ENCODE measurements around the gene HYLS1. TPM values are rescaled to one million over a fixed set of nuclear protein-coding genes. Genes with fewer than 3 reads are reported as not detected.

Gene HYLS1
- total and polyA plus RNA-seq, 10 donors = 3.0 to 7.7 (median 4.3) TPM

DNA sequence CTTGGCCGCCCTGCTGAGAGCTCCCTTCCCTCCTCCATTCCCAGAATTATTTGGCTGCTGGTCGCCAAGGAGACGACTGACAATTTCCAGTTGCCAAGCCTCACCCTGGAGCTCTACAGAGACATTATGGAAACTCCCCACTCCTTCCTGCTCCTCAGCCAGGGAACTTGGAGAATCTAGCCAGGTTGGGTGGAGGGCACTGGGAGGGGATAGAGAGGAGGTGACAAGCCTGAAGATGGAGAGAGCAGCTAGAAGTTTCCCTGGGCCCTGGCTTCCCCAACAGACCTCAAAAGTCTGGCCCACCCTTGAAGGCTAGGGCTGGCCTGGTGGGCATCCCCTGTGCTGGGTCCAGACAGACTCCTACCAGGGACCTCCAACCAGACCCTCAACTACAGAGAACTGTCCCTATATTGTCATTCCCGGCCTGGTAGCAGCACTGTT lies 51.6 kb downstream of the HYLS1 start:
- Histone ChIP-seq H3K4me1 (peaks cover 0 to 7% (median 0%) of the 10 kb centered on the region in 6 donors), H3K27ac (no peak overlapping the region), H3K4me3 (no peak overlapping the region), H3K9me3 (no peaks in the 10 kb centered on the region), H3K27me3 (replicated peaks in 1 of 7) (peaks cover 0 to 9% (median 0%) of the 10 kb centered on the region in 7 donors), H3K36me3 (no peaks in the 10 kb centered on the region)
- intact Hi-C loops (cut with DNase I; ENCODE audit: low total_unique reads) = no loop called here
- TF ChIP-seq POLR2AphosphoS5 (IDR thresholded peaks at IDR 0.05) (no peak), POLR2A (IDR thresholded peaks at IDR 0.05) (no peak)
- TF ChIP-seq, protein P1, sequence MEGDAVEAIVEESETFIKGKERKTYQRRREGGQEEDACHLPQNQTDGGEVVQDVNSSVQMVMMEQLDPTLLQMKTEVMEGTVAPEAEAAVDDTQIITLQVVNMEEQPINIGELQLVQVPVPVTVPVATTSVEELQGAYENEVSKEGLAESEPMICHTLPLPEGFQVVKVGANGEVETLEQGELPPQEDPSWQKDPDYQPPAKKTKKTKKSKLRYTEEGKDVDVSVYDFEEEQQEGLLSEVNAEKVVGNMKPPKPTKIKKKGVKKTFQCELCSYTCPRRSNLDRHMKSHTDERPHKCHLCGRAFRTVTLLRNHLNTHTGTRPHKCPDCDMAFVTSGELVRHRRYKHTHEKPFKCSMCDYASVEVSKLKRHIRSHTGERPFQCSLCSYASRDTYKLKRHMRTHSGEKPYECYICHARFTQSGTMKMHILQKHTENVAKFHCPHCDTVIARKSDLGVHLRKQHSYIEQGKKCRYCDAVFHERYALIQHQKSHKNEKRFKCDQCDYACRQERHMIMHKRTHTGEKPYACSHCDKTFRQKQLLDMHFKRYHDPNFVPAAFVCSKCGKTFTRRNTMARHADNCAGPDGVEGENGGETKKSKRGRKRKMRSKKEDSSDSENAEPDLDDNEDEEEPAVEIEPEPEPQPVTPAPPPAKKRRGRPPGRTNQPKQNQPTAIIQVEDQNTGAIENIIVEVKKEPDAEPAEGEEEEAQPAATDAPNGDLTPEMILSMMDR (IDR thresholded peaks at IDR 0.05 in 8 of 11, conservative IDR thresholded peaks at IDR 0.05 in 3 of 11) = no peak
- 54 to 85% (median 80%) methylated on average over 4 of the region's 4 CpGs for WGBS, 5 donors
- DNase-seq = peak; percentile 32

DNA sequence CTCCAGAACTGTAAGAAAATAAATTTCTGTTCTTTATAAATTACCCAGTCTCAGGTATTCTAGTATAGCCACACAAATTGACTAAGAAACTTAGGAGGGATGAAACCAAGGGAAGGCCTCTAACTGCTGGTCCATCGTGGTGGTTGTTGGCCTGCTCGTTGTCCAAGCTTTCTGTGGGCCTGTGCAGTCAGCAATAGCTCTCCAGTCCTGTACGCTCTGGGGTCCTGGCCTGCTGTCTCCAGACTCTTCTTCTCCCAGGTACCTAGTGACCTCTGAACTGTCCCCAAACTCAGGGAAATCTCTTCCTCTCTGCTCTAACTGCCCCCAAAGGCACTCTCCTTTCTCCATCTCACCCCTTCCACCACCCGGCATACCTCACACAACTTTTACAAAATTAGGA lies 52.7 kb downstream of the HYLS1 start:
- 95 to 99% (median 96%) methylated on average over 4 of the region's 4 CpGs for WGBS, 5 donors

DNA sequence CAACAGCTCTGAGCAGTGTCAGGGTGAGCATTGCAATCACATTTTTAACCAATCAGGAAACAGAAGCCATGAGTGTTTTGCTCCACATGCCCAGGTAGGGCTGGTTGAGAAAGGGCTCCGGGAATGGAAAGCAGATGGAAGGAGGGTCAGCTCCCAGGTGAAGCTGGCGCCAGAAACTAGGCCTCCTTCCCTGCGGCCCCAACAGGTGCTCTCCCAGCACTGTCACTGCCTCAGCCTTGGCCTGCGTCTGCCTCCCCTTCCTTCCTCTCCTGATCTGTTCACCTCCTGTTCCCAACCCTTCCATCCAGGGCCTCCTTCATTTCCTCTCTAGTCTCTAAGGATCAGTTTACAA lies 53.8 kb downstream of the HYLS1 start:
- peaks cover 0 to 14% (median 0%) of the 10 kb centered on the region in 7 donors for H3K27me3 ChIP-seq (replicated peaks in 1 of 7)
- H3K27ac ChIP-seq = no peak overlapping the region
- no peak for TF ChIP-seq POLR2AphosphoS5 (IDR thresholded peaks at IDR 0.05)
- TF ChIP-seq, protein P1 (IDR thresholded peaks at IDR 0.05 in 8 of 11, conservative IDR thresholded peaks at IDR 0.05 in 3 of 11) = no peak
- TF ChIP-seq POLR2A (IDR thresholded peaks at IDR 0.05) = no peak
- H3K36me3 ChIP-seq = no peaks in the 10 kb centered on the region
- intact Hi-C loops (cut with DNase I; ENCODE audit: low total_unique reads) = no loop called here
- WGBS, 5 donors = 72 to 87% (median 82%) methylated on average over 4 of the region's 4 CpGs
- DNase-seq = no peak
- H3K4me3 ChIP-seq = no peak overlapping the region
- no peaks in the 10 kb centered on the region for H3K9me3 ChIP-seq
- peaks cover 0 to 7% (median 0%) of the 10 kb centered on the region in 6 donors for H3K4me1 ChIP-seq

More for the DNA sequence above, 52.7 kb downstream of the HYLS1 start:
- Histone ChIP-seq H3K9me3 (no peaks in the 10 kb centered on the region), H3K36me3 (no peaks in the 10 kb centered on the region), H3K4me1 (peaks cover 0 to 7% (median 0%) of the 10 kb centered on the region in 6 donors), H3K27me3 (replicated peaks in 1 of 7) (peaks cover 0 to 9% (median 0%) of the 10 kb centered on the region in 7 donors), H3K4me3 (no peak overlapping the region), H3K27ac (no peak overlapping the region)
- DNase-seq = peak; percentile 22
- intact Hi-C loops (cut with DNase I; ENCODE audit: low total_unique reads) = no loop called here
- no peak for TF ChIP-seq POLR2AphosphoS5 (IDR thresholded peaks at IDR 0.05)
- TF ChIP-seq POLR2A (IDR thresholded peaks at IDR 0.05) = no peak
- TF ChIP-seq, protein P1 (IDR thresholded peaks at IDR 0.05 in 8 of 11, conservative IDR thresholded peaks at IDR 0.05 in 3 of 11) = no peak

DNA sequence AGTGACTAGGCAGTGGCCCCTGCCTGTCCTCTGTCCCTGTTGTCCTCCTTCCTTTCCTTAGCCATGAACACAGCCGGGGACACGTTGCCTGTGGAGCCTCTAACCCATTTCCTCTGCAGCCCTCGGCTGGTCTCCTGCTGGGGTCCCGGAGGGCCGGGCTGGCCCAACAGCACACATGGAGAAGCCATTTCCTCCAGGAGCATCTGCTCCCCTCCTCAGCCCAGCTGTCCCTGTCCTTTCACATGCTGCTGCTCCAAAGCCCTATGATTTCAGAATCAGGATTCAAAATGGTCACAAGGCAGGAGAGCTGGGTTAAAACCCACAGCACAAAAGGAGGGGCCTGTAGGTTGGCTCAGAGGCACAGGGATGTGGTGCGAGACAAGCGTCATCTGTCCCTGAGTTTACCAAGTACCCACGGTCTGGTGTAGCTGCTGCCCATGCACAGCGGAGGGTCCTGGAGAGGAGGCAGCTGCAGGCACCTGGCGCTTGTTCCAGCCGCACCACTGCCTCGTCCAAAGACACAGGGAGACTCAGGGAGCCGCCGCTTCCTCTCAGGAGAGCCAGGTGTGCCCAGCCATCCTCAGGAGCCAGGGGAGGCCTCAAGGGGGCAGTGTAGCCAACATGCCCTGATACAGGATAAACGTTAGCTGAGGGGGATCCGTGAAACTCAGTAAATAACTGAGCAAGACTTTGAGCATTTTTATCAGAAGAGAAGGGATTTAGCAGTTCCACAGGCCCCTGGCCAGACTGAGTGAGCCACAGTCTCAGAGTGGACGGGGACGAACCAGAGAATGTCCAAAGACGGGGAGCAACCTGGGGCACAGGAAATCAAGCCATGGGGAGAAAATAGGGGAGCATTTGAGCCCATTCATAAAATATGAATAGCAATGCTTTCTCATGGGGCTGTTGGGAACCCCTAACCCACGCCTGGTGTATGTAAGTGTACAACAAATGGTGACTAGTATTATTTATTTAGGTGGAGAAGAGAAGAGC lies 54.4 kb downstream of the HYLS1 start:
- no peaks in the 10 kb centered on the region for H3K9me3 ChIP-seq
- TF ChIP-seq, protein P1 (IDR thresholded peaks at IDR 0.05 in 8 of 11, conservative IDR thresholded peaks at IDR 0.05 in 3 of 11) = peak in 6 of 11 experiments; percentile 27 to 63 (median 54)
- TF ChIP-seq POLR2AphosphoS5 (IDR thresholded peaks at IDR 0.05) (no peak), POLR2A (IDR thresholded peaks at IDR 0.05) (no peak)
- no peak for DNase-seq
- WGBS, 5 donors = 36 to 46% (median 41%) methylated on average over 17 to 20 of the region's 20 CpGs
- no peak overlapping the region for H3K4me3 ChIP-seq
- peaks cover 0 to 7% (median 0%) of the 10 kb centered on the region in 6 donors for H3K4me1 ChIP-seq
- intact Hi-C loops (cut with DNase I; ENCODE audit: low total_unique reads) = no loop called here
- no peaks in the 10 kb centered on the region for H3K36me3 ChIP-seq
- peaks cover 0 to 15% (median 0%) of the 10 kb centered on the region in 7 donors for H3K27me3 ChIP-seq (replicated peaks in 1 of 7)
- no peak overlapping the region for H3K27ac ChIP-seq

Data from spleen (tissue), 11 donors.